Neural cell (in vitro differentiated cells): ENCODE measurements around the gene CMTM5. TPM values are rescaled to one million over a fixed set of nuclear protein-coding genes. Genes with fewer than 3 reads are reported as not detected.
"Not testable (repeated sequence)": the region's sequence is repeated elsewhere in the genome, so short reads cannot be mapped to it uniquely, and the experiment has no call there.

Source experiments
- H2AFZ ChIP-seq: fragments of 200-600, 300-800 bp; sonication (generic), shearing (Covaris generic); 2 replicates; pipeline ENCODE4 v1.6.0; 2014; ENCODE audit warnings: low read depth, mild to moderate bottlenecking, antibody characterized with exemption, low read length, moderate library complexity
- H3F3A ChIP-seq: fragments of 200-600 bp; shearing (Covaris generic); 2 replicates; pipeline ENCODE4 v1.6.1; 2016; ENCODE audit warnings: mild to moderate bottlenecking, moderate library complexity, mixed read lengths, antibody characterized with exemption, low read length; ENCODE audit not compliant: insufficient read depth, poor library complexity, severe bottlenecking
- H3K27ac ChIP-seq: fragments of 200-600, 300-800 bp; sonication (generic), shearing (Covaris generic); 2 replicates; pipeline ENCODE4 v1.5.1; 2014; ENCODE audit warnings: mild to moderate bottlenecking, low read length, moderate library complexity
- H3K27me3 ChIP-seq: fragments of 300-800, 200-600 bp; sonication (generic), shearing (Covaris generic); 2 replicates; pipeline ENCODE4 v1.6.0; 2014; ENCODE audit warnings: mild to moderate bottlenecking, low read depth, low read length, moderate library complexity; ENCODE audit not compliant: insufficient read depth
- H3K36me3 ChIP-seq: fragments of 300-800, 200-600 bp; sonication (generic), shearing (Covaris generic); 2 replicates; pipeline ENCODE4 v1.5.1; 2014; ENCODE audit warnings: mild to moderate bottlenecking, antibody characterized with exemption, low read length, moderate library complexity; ENCODE audit not compliant: insufficient read depth
- H3K4me2 ChIP-seq: fragments of 300-800, 200-600 bp; sonication (generic), shearing (Covaris generic); 2 replicates; pipeline ENCODE4 v1.6.0; 2014; ENCODE audit warnings: mild to moderate bottlenecking, low read length
- H3K4me3 ChIP-seq: fragments of 300-800, 200-600 bp; sonication (generic), shearing (Covaris generic); 2 replicates; pipeline ENCODE4 v1.5.1; 2014; ENCODE audit warnings: mild to moderate bottlenecking, low read length, moderate library complexity
- H3K79me2 ChIP-seq: fragments of 200-600 bp; shearing (Covaris generic); replicated peaks from 2 replicates; pipeline ENCODE4 v1.6.0; 2014; ENCODE audit warnings: mild to moderate bottlenecking, low read length, moderate library complexity; ENCODE audit not compliant: insufficient read depth
- H3K9ac ChIP-seq: fragments of 300-800, 200-600 bp; sonication (generic), shearing (Covaris generic); 2 replicates; pipeline ENCODE4 v1.6.1; 2016; ENCODE audit warnings: mild to moderate bottlenecking, low read length, mixed read lengths
- H3K9me2 ChIP-seq: fragments of 200-600 bp; shearing (Covaris generic); 2 replicates; pipeline ENCODE4 v1.6.1; 2016; ENCODE audit warnings: mild to moderate bottlenecking, low read length, mixed read lengths; ENCODE audit not compliant: insufficient read depth
- H3K9me3 ChIP-seq: fragments of 200-600, 300-800 bp; sonication (generic), shearing (Covaris generic); 2 replicates; pipeline ENCODE4 v1.6.1; 2016; ENCODE audit warnings: mild to moderate bottlenecking, mixed run types, low read length, moderate library complexity, mixed read lengths
- H4K20me1 ChIP-seq: fragments of 200-600 bp; shearing (Covaris generic); 2 replicates; pipeline ENCODE4 v1.6.1; 2016; ENCODE audit warnings: mild to moderate bottlenecking, mixed run types; ENCODE audit not compliant: insufficient read depth
- EP300 ChIP-seq: fragments of 450-650 bp; conservative IDR thresholded peaks from 2 replicates; pipeline ENCODE4 v1.6.1; 2014; ENCODE audit warnings: antibody characterized with exemption, mild to moderate bottlenecking, moderate library complexity; ENCODE audit not compliant: poor library complexity, severe bottlenecking
- EZH2 ChIP-seq: fragments of 200-600, 300-800 bp; shearing (Covaris generic), sonication (generic); IDR thresholded peaks from 2 replicates; pipeline ENCODE4 v1.6.1; 2014; ENCODE audit warnings: antibody characterized with exemption, low read length, borderline replicate concordance, mild to moderate bottlenecking; ENCODE audit not compliant: insufficient read depth, poor library complexity, severe bottlenecking
- MXI1 ChIP-seq: fragments of 450-650 bp; conservative IDR thresholded peaks from 2 replicates; pipeline ENCODE4 v1.6.1; 2014; ENCODE audit warnings: antibody characterized with exemption, mild to moderate bottlenecking; ENCODE audit not compliant: poor library complexity, severe bottlenecking
- POLR2AphosphoS5 ChIP-seq: IDR thresholded peaks from 2 replicates; pipeline ENCODE4 v1.6.1; 2012
- RAD21 ChIP-seq: fragments of 450-650 bp; conservative IDR thresholded peaks from 2 replicates; pipeline ENCODE4 v1.6.1; 2014; ENCODE audit warnings: antibody characterized with exemption, mild to moderate bottlenecking, moderate library complexity
- SMC3 ChIP-seq: fragments of 450-650 bp; conservative IDR thresholded peaks from 2 replicates; pipeline ENCODE4 v1.6.1; 2014; ENCODE audit warnings: antibody characterized with exemption, mild to moderate bottlenecking, moderate library complexity; ENCODE audit not compliant: poor library complexity
- TAF1 ChIP-seq: IDR thresholded peaks from 2 replicates; pipeline ENCODE4 v1.6.1; 2012; ENCODE audit warnings: low read depth
- polyA plus RNA-seq: library from polyadenylated mRNA; depleted of rRNA; stranded (reverse); fragments of >200 nt; gene quantifications from 2 replicates; pipeline ENCODE4 v1.2.3, GENCODE V29; 2014
- TF ChIP-seq, protein P1 (sequence below): IDR thresholded peaks from 2 replicates; pipeline ENCODE4 v1.6.1; 2012; ENCODE audit warnings: borderline replicate concordance
- TF ChIP-seq, protein P2 (sequence below): fragments of 450-650 bp; IDR thresholded peaks from 2 replicates; pipeline ENCODE4 v1.5.1; 2014; ENCODE audit warnings: antibody characterized with exemption, mild to moderate bottlenecking, moderate library complexity; ENCODE audit not compliant: poor library complexity, severe bottlenecking

Gene CMTM5
- polyA plus RNA-seq, 1 donor from 2014 or later: not detected

DNA sequence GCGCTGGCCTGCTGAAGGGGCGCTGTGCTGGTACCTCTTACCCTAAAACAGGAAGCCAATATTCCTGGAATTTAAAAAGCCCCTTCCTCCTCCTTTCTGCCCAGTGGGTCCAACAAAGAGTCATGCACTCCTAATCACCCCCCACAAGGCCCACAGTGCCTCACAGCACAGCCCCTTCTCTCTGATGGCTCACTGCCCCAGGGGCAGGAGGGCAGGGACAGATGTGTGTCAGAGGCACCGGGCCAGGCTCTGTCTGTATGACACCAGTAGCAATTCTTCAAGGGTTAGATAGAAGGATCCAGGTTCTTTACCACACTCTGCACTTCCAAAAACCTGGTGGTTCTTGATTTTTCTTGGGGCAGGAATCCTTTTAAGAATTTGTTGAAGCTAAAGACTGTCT is 22.3 kb downstream of the CMTM5 start:
- H3K4me2 ChIP-seq: no peak overlapping the region
- no peak for TF ChIP-seq EZH2
- TF ChIP-seq TAF1: no peak
- TF ChIP-seq, protein P1, sequence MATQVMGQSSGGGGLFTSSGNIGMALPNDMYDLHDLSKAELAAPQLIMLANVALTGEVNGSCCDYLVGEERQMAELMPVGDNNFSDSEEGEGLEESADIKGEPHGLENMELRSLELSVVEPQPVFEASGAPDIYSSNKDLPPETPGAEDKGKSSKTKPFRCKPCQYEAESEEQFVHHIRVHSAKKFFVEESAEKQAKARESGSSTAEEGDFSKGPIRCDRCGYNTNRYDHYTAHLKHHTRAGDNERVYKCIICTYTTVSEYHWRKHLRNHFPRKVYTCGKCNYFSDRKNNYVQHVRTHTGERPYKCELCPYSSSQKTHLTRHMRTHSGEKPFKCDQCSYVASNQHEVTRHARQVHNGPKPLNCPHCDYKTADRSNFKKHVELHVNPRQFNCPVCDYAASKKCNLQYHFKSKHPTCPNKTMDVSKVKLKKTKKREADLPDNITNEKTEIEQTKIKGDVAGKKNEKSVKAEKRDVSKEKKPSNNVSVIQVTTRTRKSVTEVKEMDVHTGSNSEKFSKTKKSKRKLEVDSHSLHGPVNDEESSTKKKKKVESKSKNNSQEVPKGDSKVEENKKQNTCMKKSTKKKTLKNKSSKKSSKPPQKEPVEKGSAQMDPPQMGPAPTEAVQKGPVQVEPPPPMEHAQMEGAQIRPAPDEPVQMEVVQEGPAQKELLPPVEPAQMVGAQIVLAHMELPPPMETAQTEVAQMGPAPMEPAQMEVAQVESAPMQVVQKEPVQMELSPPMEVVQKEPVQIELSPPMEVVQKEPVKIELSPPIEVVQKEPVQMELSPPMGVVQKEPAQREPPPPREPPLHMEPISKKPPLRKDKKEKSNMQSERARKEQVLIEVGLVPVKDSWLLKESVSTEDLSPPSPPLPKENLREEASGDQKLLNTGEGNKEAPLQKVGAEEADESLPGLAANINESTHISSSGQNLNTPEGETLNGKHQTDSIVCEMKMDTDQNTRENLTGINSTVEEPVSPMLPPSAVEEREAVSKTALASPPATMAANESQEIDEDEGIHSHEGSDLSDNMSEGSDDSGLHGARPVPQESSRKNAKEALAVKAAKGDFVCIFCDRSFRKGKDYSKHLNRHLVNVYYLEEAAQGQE: no peak
- TF ChIP-seq MXI1: no peak
- TF ChIP-seq, protein P2, sequence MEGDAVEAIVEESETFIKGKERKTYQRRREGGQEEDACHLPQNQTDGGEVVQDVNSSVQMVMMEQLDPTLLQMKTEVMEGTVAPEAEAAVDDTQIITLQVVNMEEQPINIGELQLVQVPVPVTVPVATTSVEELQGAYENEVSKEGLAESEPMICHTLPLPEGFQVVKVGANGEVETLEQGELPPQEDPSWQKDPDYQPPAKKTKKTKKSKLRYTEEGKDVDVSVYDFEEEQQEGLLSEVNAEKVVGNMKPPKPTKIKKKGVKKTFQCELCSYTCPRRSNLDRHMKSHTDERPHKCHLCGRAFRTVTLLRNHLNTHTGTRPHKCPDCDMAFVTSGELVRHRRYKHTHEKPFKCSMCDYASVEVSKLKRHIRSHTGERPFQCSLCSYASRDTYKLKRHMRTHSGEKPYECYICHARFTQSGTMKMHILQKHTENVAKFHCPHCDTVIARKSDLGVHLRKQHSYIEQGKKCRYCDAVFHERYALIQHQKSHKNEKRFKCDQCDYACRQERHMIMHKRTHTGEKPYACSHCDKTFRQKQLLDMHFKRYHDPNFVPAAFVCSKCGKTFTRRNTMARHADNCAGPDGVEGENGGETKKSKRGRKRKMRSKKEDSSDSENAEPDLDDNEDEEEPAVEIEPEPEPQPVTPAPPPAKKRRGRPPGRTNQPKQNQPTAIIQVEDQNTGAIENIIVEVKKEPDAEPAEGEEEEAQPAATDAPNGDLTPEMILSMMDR: no peak
- TF ChIP-seq RAD21: no peak
- TF ChIP-seq POLR2AphosphoS5: no peak
- no peak overlapping the region for H3K27ac ChIP-seq
- H4K20me1 ChIP-seq: no peaks in the 10 kb centered on the region
- no peak overlapping the region for H3K4me3 ChIP-seq
- no peaks in the 10 kb centered on the region for H3K36me3 ChIP-seq
- H3K9ac ChIP-seq: no peak overlapping the region
- H3K79me2 ChIP-seq: no peaks in the 10 kb centered on the region
- no peaks in the 10 kb centered on the region for H3F3A ChIP-seq
- H3K9me3 ChIP-seq: no peaks in the 10 kb centered on the region
- no peak overlapping the region for H2AFZ ChIP-seq
- H3K9me2 ChIP-seq: no peaks in the 10 kb centered on the region
- H3K27me3 ChIP-seq: no peaks in the 10 kb centered on the region

DNA sequence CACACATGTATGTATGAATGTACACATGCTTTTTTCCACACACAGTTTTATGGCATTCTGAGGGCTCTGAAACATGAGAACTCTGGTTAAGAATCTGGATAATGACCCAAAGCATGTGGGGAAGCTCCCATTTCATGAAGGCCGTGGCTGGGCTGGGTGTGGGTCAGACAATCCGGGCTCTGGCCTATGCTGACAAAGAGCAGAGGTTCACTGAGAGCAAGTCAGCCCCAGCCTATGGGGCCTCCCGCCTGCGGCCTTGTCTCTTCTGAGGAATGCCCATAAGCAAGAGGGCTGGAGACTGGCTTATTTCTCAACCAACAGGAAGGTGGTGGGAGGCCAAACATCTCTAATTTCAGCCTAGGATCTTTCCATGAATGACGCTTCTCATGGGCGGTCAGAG is 22.7 kb downstream of the CMTM5 start:
- H3F3A ChIP-seq: no peaks in the 10 kb centered on the region
- TF ChIP-seq EZH2 (no peak), MXI1 (no peak), SMC3 (no peak), POLR2AphosphoS5 (no peak), RAD21 (no peak), TAF1 (no peak), EP300 (no peak)
- TF ChIP-seq, protein P2: no peak
- TF ChIP-seq, protein P1: no peak

DNA sequence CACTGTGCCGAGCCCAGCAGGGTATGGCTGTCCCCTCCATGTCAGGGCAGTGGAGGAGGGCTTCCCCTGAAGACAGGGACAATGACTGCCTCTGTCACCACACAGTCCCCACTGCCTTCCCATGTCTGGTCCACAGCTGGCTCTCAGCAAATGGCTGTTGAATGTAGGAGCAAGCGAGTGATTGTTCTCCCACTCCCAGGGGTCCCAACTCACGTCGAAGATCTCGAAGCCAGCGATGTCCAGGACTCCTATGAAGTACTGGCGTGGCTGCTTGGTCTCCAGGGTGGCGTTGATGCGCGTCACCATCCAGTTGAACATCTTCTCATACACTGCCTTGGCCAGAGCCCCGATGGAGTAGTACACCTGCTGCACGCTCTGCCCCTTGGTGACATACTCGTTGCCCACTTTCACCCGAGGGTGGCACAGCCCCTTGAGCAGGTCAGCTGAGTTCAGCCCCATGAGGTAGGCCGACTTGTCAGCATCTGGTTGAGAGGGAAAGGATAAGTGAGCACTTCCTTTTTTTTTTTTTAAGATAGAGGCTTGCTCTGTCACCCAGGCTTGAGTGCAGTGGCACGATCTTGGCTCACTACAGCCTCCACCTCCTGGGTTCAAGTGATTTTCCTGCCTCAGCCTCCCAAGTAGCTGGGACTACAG is 23.8 kb downstream of the CMTM5 start:
- not testable (repeated sequence) for H3K36me3 ChIP-seq, H3K9me2 ChIP-seq, H3F3A ChIP-seq, H3K9ac ChIP-seq, H3K9me3 ChIP-seq, H4K20me1 ChIP-seq, H3K4me3 ChIP-seq, H3K27ac ChIP-seq, H3K27me3 ChIP-seq, H3K4me2 ChIP-seq, H3K79me2 ChIP-seq, H2AFZ ChIP-seq

More for the DNA sequence above, 22.7 kb downstream of the CMTM5 start:
- no peaks in the 10 kb centered on the region for H3K9me3 ChIP-seq
- no peak overlapping the region for H3K9ac ChIP-seq
- no peak overlapping the region for H2AFZ ChIP-seq
- no peaks in the 10 kb centered on the region for H3K36me3 ChIP-seq
- H3K79me2 ChIP-seq: no peaks in the 10 kb centered on the region
- H3K4me3 ChIP-seq: no peak overlapping the region
- no peaks in the 10 kb centered on the region for H4K20me1 ChIP-seq
- no peak overlapping the region for H3K4me2 ChIP-seq
- no peaks in the 10 kb centered on the region for H3K27me3 ChIP-seq
- H3K27ac ChIP-seq: no peak overlapping the region
- H3K9me2 ChIP-seq: no peaks in the 10 kb centered on the region
